HG02981 (cell line): ENCODE data around the gene ZFP62.

Source experiments
- ATAC-seq: cut with Tn5 transposase; IDR thresholded peaks from one replicate; pipeline ENCODE4 v1.9.1; 2021; ENCODE audit warnings: mild to moderate bottlenecking, moderate library complexity; ENCODE audit not compliant: unreplicated experiment

The ZFP62 gene

GRCh38 chr5:180869587-180869986, 8.5 kb upstream of the ZFP62 start:
- ATAC-seq: no peak

GRCh38 chr5:180868960-180869359, 7.9 kb upstream of the ZFP62 start:
- ATAC-seq: no peak

- no peak for ATAC-seq
These were observed 5.9 kb upstream of the ZFP62 start for GRCh38 chr5:180866985-180867384.

GRCh38 chr5:180865981-180866695, 5.1 kb upstream of the ZFP62 start:
- no peak for ATAC-seq

GRCh38 chr5:180862645-180863044, 1.6 kb upstream of the ZFP62 start:
- no peak for ATAC-seq

- peak; percentile 54 for ATAC-seq
These were observed 696 bp downstream of the ZFP62 start for GRCh38 chr5:180860273-180860886.

GRCh38 chr5:180858586-180858985, 2.5 kb downstream of the ZFP62 start:
- no peak for ATAC-seq

GRCh38 chr5:180853848-180854176, 7.3 kb downstream of the ZFP62 start:
- no peak for ATAC-seq

- ATAC-seq: no peak
These were observed 7.8 kb downstream of the ZFP62 start for GRCh38 chr5:180853121-180853847.

- ATAC-seq: no peak
These were observed 8.6 kb downstream of the ZFP62 start for GRCh38 chr5:180852495-180852894.

GRCh38 chr5:180850434-180851078, 10.5 kb downstream of the ZFP62 start:
- no peak for ATAC-seq

- ATAC-seq: no peak
These were observed 11.2 kb downstream of the ZFP62 start for GRCh38 chr5:180849827-180850226.

- no peak for ATAC-seq
These were observed 12.2 kb downstream of the ZFP62 start for GRCh38 chr5:180848878-180849277.

GRCh38 chr5:180848265-180848664, 12.8 kb downstream of the ZFP62 start:
- no peak for ATAC-seq

- no peak for ATAC-seq
These were observed 14.1 kb downstream of the ZFP62 start for GRCh38 chr5:180847026-180847425.

GRCh38 chr5:180844858-180845257, 16.2 kb downstream of the ZFP62 start:
- ATAC-seq: no peak

- ATAC-seq: no peak
These were observed 16.6 kb downstream of the ZFP62 start for GRCh38 chr5:180844432-180844831.

- no peak for ATAC-seq
These were observed 21.1 kb downstream of the ZFP62 start for GRCh38 chr5:180839935-180840334.

GRCh38 chr5:180839227-180839626, 21.8 kb downstream of the ZFP62 start:
- no peak for ATAC-seq

GRCh38 chr5:180837478-180837877, 23.6 kb downstream of the ZFP62 start:
- ATAC-seq: no peak

GRCh38 chr5:180832638-180833068, 28.4 kb downstream of the ZFP62 start:
- peak; percentile 44 for ATAC-seq
